Measurements from ENCODE around the gene RSPH6A. TPM values are rescaled to one million over a fixed set of nuclear protein-coding genes. Genes with fewer than 3 reads are reported as not detected.

RSPH6A gene
- polyA plus RNA-seq, result under 1 TPM in 2 of 4 donors, not detected in 2; 0.01 to 0.07 TPM
- long read RNA-seq, donor 1, result 0 reads
- long read RNA-seq, donor 2, result 0 reads
- long read RNA-seq, donor 3, result 0 reads
- long read RNA-seq, donor 4, result 0 reads
- long read RNA-seq, donor 5, result 0 reads
- long read RNA-seq, donor 6, result 0 reads
- long read RNA-seq, donor 7, result 0 reads
- long read RNA-seq, donor 8, result 0 reads
- long read RNA-seq, donor 9, result 0 reads
- long read RNA-seq, donor 10, result 0 reads

DNA sequence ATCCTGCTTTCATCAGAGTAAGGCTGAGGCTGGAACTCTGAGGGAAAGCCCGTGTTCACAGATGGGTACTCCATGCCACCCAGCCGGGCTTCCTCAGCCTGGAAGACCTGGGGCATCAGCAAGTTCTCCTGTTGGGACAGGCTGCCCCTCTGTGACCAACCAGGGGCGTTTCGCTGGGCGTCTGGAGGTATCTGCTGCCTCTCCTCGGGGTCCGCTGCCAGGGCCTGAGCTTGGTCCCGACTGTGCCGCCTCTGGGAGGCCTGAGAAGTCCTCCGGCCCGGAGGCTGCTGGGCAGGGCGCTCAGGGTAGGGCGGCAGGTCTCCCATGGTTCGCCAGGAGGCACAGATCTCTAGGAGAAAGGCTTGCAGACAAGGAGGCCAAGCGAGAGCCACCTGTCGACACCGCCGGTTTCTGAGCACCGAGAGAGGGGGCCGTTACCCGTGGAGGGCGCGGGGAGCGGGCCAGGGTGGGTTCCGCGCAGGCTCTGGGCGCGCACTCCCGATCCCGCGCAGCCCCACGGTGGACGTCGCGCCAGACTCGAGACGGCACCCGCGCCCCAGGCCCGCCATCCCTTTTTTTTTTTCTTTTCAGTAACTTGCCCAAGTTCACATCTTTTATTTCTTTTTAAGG, at the start of gene RSPH6A:
Gene RSPH6A, minus strand, starts transcription at position 458 of the 630 bp plus-strand sequence. Its CDS starts 132 bp downstream, at position 326.
- Histone ChIP-seq H3K4me3 (ENCODE audit: low read depth in 1 of 3, low read length in 3 of 3) (peak within 1 kb of the TSS in 1 of 3 donors; percentile 48), H3K9me3 (ENCODE audit: control insufficient read depth in 2 of 2, insufficient read depth in 1 of 2, low read depth in 1 of 2, low read length in 1 of 2) (no peaks in the 10 kb centered on the region), H3K36me3 (ENCODE audit: control insufficient read depth in 3 of 3, insufficient read depth in 2 of 3, low read depth in 1 of 3, low read length in 3 of 3) (peaks cover 0 to 56% (median 2%) of the 10 kb centered on the region in 3 donors), H3K27me3 (ENCODE audit: control insufficient read depth in 3 of 3, insufficient read depth in 3 of 3, low read length in 3 of 3) (no peaks in the 10 kb centered on the region), H3K27ac (ENCODE audit: low read depth in 1 of 3, low read length in 2 of 3) (peak within 1 kb of the TSS in 1 of 3 donors; percentile 28), H3K4me1 (ENCODE audit: control insufficient read depth in 3 of 3, insufficient read depth in 2 of 3, low read depth in 1 of 3, low read length in 2 of 3) (peaks cover 0 to 3% (median 0%) of the 10 kb centered on the region in 3 donors)
- WGBS, 3 donors, result 44 to 83% (median 78%) methylated on average over 19 to 40 of the region's 40 CpGs
- no peak for FAIRE-seq
- no peak for DNase-seq

- H3K27me3 ChIP-seq (ENCODE audit: control insufficient read depth in 3 of 3, insufficient read depth in 3 of 3, low read length in 3 of 3), result peaks cover 0 to 7% (median 0%) of the 10 kb centered on the region in 3 donors
- no peaks in the 10 kb centered on the region for H3K9me3 ChIP-seq (ENCODE audit: control insufficient read depth in 2 of 2, insufficient read depth in 1 of 2, low read depth in 1 of 2, low read length in 1 of 2)
- peak overlapping the region; percentile 52 to 64 (median 61) for H3K4me3 ChIP-seq (ENCODE audit: low read depth in 1 of 3, low read length in 3 of 3)
- peak overlapping the region; percentile 22 to 77 (median 75) for H3K27ac ChIP-seq (ENCODE audit: low read depth in 1 of 3, low read length in 2 of 3)
- DNase-seq (peak in 1 of 2 donors; percentile 11), FAIRE-seq (no peak)
- WGBS, 3 donors, result 15 to 28% (median 28%) methylated on average over 12 of the region's 12 CpGs
- peaks cover 0 to 14% (median 0%) of the 10 kb centered on the region in 3 donors for H3K4me1 ChIP-seq (ENCODE audit: control insufficient read depth in 3 of 3, insufficient read depth in 2 of 3, low read depth in 1 of 3, low read length in 2 of 3)
- peaks cover 0 to 18% (median 0%) of the 10 kb centered on the region in 3 donors for H3K36me3 ChIP-seq (ENCODE audit: control insufficient read depth in 3 of 3, insufficient read depth in 2 of 3, low read depth in 1 of 3, low read length in 3 of 3)
Measured at GRCh38 chr19:45864629-45865082, 49.5 kb upstream of the RSPH6A start.

- H3K4me1 ChIP-seq (ENCODE audit: control insufficient read depth in 3 of 3, insufficient read depth in 2 of 3, low read depth in 1 of 3, low read length in 2 of 3), result peaks cover 0 to 14% (median 0%) of the 10 kb centered on the region in 3 donors
- H3K27ac ChIP-seq (ENCODE audit: low read depth in 1 of 3, low read length in 2 of 3), result peak within 1 kb of the TSS; percentile 22 to 77 (median 75)
- no peak for FAIRE-seq
- no peaks in the 10 kb centered on the region for H3K9me3 ChIP-seq (ENCODE audit: control insufficient read depth in 2 of 2, insufficient read depth in 1 of 2, low read depth in 1 of 2, low read length in 1 of 2)
- 2% methylated on average over 49 to 71 of the region's 71 CpGs for WGBS, 3 donors
- H3K27me3 ChIP-seq (ENCODE audit: control insufficient read depth in 3 of 3, insufficient read depth in 3 of 3, low read length in 3 of 3), result peaks cover 0 to 7% (median 0%) of the 10 kb centered on the region in 3 donors
- H3K4me3 ChIP-seq (ENCODE audit: low read depth in 1 of 3, low read length in 3 of 3), result peak within 1 kb of the TSS; percentile 52 to 74 (median 61)
- H3K36me3 ChIP-seq (ENCODE audit: control insufficient read depth in 3 of 3, insufficient read depth in 2 of 3, low read depth in 1 of 3, low read length in 3 of 3), result peaks cover 0 to 24% (median 5%) of the 10 kb centered on the region in 3 donors
- peak; percentile 80 to 91 for DNase-seq
Measured at GRCh38 chr19:45863840-45864628, 48.9 kb upstream of the RSPH6A start, which contains the start of gene FOXA3. FOXA3 (plus strand) TSS chr19:45864326; CDS start chr19:45864457, 131 bp downstream.

- Histone ChIP-seq H3K27me3 (ENCODE audit: control insufficient read depth in 3 of 3, insufficient read depth in 3 of 3, low read length in 3 of 3) (peaks cover 0 to 7% (median 0%) of the 10 kb centered on the region in 3 donors), H3K36me3 (ENCODE audit: control insufficient read depth in 3 of 3, insufficient read depth in 2 of 3, low read depth in 1 of 3, low read length in 3 of 3) (peaks cover 2 to 29% (median 8%) of the 10 kb centered on the region in 3 donors), H3K4me1 (ENCODE audit: control insufficient read depth in 3 of 3, insufficient read depth in 2 of 3, low read depth in 1 of 3, low read length in 2 of 3) (peaks cover 0 to 14% (median 0%) of the 10 kb centered on the region in 3 donors), H3K27ac (ENCODE audit: low read depth in 1 of 3, low read length in 2 of 3) (peak overlapping the region in 1 of 3 donors; percentile 54), H3K9me3 (ENCODE audit: control insufficient read depth in 2 of 2, insufficient read depth in 1 of 2, low read depth in 1 of 2, low read length in 1 of 2) (no peaks in the 10 kb centered on the region), H3K4me3 (ENCODE audit: low read depth in 1 of 3, low read length in 3 of 3) (peak overlapping the region; percentile 51 to 74 (median 52))
- FAIRE-seq, result no peak
- 3% methylated on average over 22 of the region's 22 CpGs for WGBS, 3 donors
- no peak for DNase-seq
Measured at GRCh38 chr19:45863335-45863839, 48.3 kb upstream of the RSPH6A start.

- WGBS, 3 donors, result 0% methylated on average over 53 to 65 of the region's 65 CpGs
- H3K36me3 ChIP-seq (ENCODE audit: control insufficient read depth in 3 of 3, insufficient read depth in 2 of 3, low read depth in 1 of 3, low read length in 3 of 3), result peaks cover 2 to 28% (median 8%) of the 10 kb centered on the region in 3 donors
- H3K27me3 ChIP-seq (ENCODE audit: control insufficient read depth in 3 of 3, insufficient read depth in 3 of 3, low read length in 3 of 3), result peaks cover 0 to 7% (median 0%) of the 10 kb centered on the region in 3 donors
- H3K4me3 ChIP-seq (ENCODE audit: low read depth in 1 of 3, low read length in 3 of 3), result peak within 1 kb of the TSS; percentile 70 to 80 (median 74)
- no peaks in the 10 kb centered on the region for H3K9me3 ChIP-seq (ENCODE audit: control insufficient read depth in 2 of 2, insufficient read depth in 1 of 2, low read depth in 1 of 2, low read length in 1 of 2)
- DNase-seq (peak; percentile 99), FAIRE-seq (no peak)
- peak within 1 kb of the TSS; percentile 58 to 94 (median 93) for H3K27ac ChIP-seq (ENCODE audit: low read depth in 1 of 3, low read length in 2 of 3)
- peaks cover 0 to 14% (median 0%) of the 10 kb centered on the region in 3 donors for H3K4me1 ChIP-seq (ENCODE audit: control insufficient read depth in 3 of 3, insufficient read depth in 2 of 3, low read depth in 1 of 3, low read length in 2 of 3)
Measured at GRCh38 chr19:45862564-45863334, 47.6 kb upstream of the RSPH6A start, which contains the start of gene SYMPK. SYMPK (minus strand) TSS chr19:45863147; CDS start chr19:45854495, 8,652 bp downstream.

DNA sequence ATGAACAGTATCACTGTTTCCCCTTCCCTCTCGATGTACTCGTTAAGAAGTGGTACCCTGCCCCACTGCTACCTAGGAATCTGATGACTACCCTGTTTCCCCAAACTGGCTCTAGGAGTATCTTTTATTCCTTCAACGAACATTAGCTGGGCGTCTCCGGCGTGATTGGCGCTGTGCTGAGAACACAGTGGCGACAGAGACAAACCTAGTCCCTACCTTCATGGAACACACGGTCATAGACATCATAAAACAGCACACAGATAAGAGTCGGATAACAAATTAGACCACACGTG, 47.1 kb upstream of the RSPH6A start:
- peaks cover 2 to 27% (median 8%) of the 10 kb centered on the region in 3 donors for H3K36me3 ChIP-seq (ENCODE audit: control insufficient read depth in 3 of 3, insufficient read depth in 2 of 3, low read depth in 1 of 3, low read length in 3 of 3)
- H3K4me1 ChIP-seq (ENCODE audit: control insufficient read depth in 3 of 3, insufficient read depth in 2 of 3, low read depth in 1 of 3, low read length in 2 of 3), result peaks cover 0 to 14% (median 0%) of the 10 kb centered on the region in 3 donors
- H3K4me3 ChIP-seq (ENCODE audit: low read depth in 1 of 3, low read length in 3 of 3), result peak overlapping the region; percentile 70 to 80 (median 74)
- no peaks in the 10 kb centered on the region for H3K9me3 ChIP-seq (ENCODE audit: control insufficient read depth in 2 of 2, insufficient read depth in 1 of 2, low read depth in 1 of 2, low read length in 1 of 2)
- no peak for FAIRE-seq
- DNase-seq, result peak in 1 of 2 donors; percentile 93
- peaks cover 0 to 7% (median 0%) of the 10 kb centered on the region in 3 donors for H3K27me3 ChIP-seq (ENCODE audit: control insufficient read depth in 3 of 3, insufficient read depth in 3 of 3, low read length in 3 of 3)
- WGBS, 3 donors, result 0 to 2% (median 1%) methylated on average over 11 of the region's 11 CpGs
- H3K27ac ChIP-seq (ENCODE audit: low read depth in 1 of 3, low read length in 2 of 3), result peak overlapping the region; percentile 27 to 94 (median 93)

DNA sequence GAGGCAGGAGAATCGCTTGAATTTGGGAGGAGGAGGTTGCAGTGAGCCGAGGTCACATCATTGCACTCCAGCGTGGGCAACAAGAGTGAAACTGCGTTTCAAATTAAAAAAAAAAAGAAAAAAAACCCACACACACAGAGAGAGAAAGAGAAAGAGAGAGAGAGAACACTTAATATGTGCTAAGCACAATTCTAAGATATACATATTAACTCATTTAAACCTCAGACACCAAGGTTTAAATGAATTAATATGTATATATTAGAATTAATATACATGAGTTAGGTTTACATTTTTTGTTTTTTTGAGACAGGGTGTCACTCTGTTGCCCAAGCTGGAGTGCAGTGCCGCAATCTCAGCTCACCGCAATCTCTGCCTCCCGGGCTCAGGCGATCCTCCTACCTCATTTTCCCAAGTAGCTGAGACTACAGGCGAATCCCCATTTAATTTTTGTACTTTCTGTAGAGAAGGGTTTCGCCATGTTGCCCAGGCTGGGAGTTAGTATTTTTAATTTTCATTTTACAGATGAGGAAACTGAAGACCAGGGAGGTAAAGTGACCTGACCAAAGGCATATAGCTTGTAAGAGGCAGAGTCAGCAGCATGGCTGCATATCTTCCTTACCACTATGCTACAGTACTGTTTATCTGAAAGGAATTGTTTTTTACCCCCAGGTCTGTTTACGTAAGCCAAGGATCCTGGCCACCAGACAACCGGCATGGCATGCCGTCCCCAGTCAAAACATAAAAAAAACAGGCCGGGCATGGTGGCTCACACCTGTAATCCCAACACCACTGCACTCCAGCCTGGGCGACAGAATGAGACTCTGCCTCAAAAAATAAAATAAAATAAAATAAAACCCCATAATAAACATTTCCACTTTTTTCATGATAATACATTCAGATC, 45.5 kb upstream of the RSPH6A start:
- FAIRE-seq (no peak), DNase-seq (no peak)
- Histone ChIP-seq H3K27me3 (ENCODE audit: control insufficient read depth in 3 of 3, insufficient read depth in 3 of 3, low read length in 3 of 3) (peaks cover 0 to 7% (median 0%) of the 10 kb centered on the region in 3 donors), H3K4me3 (ENCODE audit: low read depth in 1 of 3, low read length in 3 of 3) (no peak overlapping the region), H3K9me3 (ENCODE audit: control insufficient read depth in 2 of 2, insufficient read depth in 1 of 2, low read depth in 1 of 2, low read length in 1 of 2) (no peaks in the 10 kb centered on the region), H3K36me3 (ENCODE audit: control insufficient read depth in 3 of 3, insufficient read depth in 2 of 3, low read depth in 1 of 3, low read length in 3 of 3) (peaks cover 2 to 36% (median 8%) of the 10 kb centered on the region in 3 donors), H3K4me1 (ENCODE audit: control insufficient read depth in 3 of 3, insufficient read depth in 2 of 3, low read depth in 1 of 3, low read length in 2 of 3) (peaks cover 0 to 7% (median 0%) of the 10 kb centered on the region in 3 donors), H3K27ac (ENCODE audit: low read depth in 1 of 3, low read length in 2 of 3) (no peak overlapping the region)
- WGBS, 3 donors, result 85 to 86% (median 86%) methylated on average over 15 of the region's 15 CpGs
